Measurements from ENCODE around the gene TACC3. TPM values are rescaled to one million over a fixed set of nuclear protein-coding genes. Genes with fewer than 3 reads are reported as not detected.
A peak's percentile ranks its signal among the peaks of the same experiment; 100 is the strongest.

Gene TACC3
- total RNA-seq (10 to 100 TPM; 73.4 to 91.8 TPM), total RNA-seq (71.6 to 91.6 reads per million in 2 donors)

- Mint-ChIP-seq H3K4me3 (peak within 1 kb of the TSS; percentile 90), H3K36me3 (ENCODE audit: low read depth) (no peaks in the 10 kb centered on the region), H3K27ac (peak within 1 kb of the TSS; percentile 99), H3K4me1 (peaks cover 36% of the 10 kb centered on the region), H3K27me3 (no peaks in the 10 kb centered on the region)
- peak; percentile 87 for ATAC-seq
- DNase-seq = peak; percentile 90 to 96 (median 90)
- H3K9me3 ChIP-seq (ENCODE audit: control insufficient read depth, low read length, poor library complexity, severe bottlenecking) = no peaks in the 10 kb centered on the region
Observed at GRCh38 chr4:1721003-1721665, at the start of gene TACC3, which contains the start of gene TMEM129. TSS of gene TACC3 (plus strand) at chr4:1721521. CDS start at chr4:1723422, 1,901 bp downstream. TSS of gene TMEM129 (minus strand) at chr4:1721323. CDS start at chr4:1720837, 486 bp downstream.

GRCh38 chr4:1673671-1674070, 47.6 kb upstream of the TACC3 start:
- Mint-ChIP-seq H3K4me3 (no peak overlapping the region), H3K4me1 (peaks cover 3% of the 10 kb centered on the region), H3K27ac (no peak overlapping the region), H3K36me3 (ENCODE audit: low read depth) (peaks cover 2% of the 10 kb centered on the region), H3K27me3 (peaks cover 7% of the 10 kb centered on the region)
- H3K9me3 ChIP-seq (ENCODE audit: control insufficient read depth, low read length, poor library complexity, severe bottlenecking) = no peaks in the 10 kb centered on the region
- DNase-seq (no peak), ATAC-seq (no peak)

GRCh38 chr4:1674682-1675081, 46.6 kb upstream of the TACC3 start:
- Mint-ChIP-seq H3K4me1 (peaks cover 3% of the 10 kb centered on the region), H3K27ac (no peak overlapping the region), H3K27me3 (peaks cover 7% of the 10 kb centered on the region), H3K4me3 (no peak overlapping the region), H3K36me3 (ENCODE audit: low read depth) (peaks cover 2% of the 10 kb centered on the region)
- no peaks in the 10 kb centered on the region for H3K9me3 ChIP-seq (ENCODE audit: control insufficient read depth, low read length, poor library complexity, severe bottlenecking)
- DNase-seq (no peak), ATAC-seq (no peak)

GRCh38 chr4:1675136-1675801, 46.1 kb upstream of the TACC3 start:
- no peaks in the 10 kb centered on the region for H3K9me3 ChIP-seq (ENCODE audit: control insufficient read depth, low read length, poor library complexity, severe bottlenecking)
- DNase-seq (no peak), ATAC-seq (no peak)
- Mint-ChIP-seq H3K27me3 (peaks cover 7% of the 10 kb centered on the region), H3K36me3 (ENCODE audit: low read depth) (peaks cover 2% of the 10 kb centered on the region), H3K4me1 (peaks cover 3% of the 10 kb centered on the region), H3K4me3 (no peak overlapping the region), H3K27ac (no peak overlapping the region)

GRCh38 chr4:1675802-1676137, 45.6 kb upstream of the TACC3 start:
- Mint-ChIP-seq H3K27ac (no peak overlapping the region), H3K27me3 (peaks cover 7% of the 10 kb centered on the region), H3K4me3 (no peak overlapping the region), H3K4me1 (peaks cover 3% of the 10 kb centered on the region), H3K36me3 (ENCODE audit: low read depth) (peaks cover 2% of the 10 kb centered on the region)
- no peak for ATAC-seq
- no peaks in the 10 kb centered on the region for H3K9me3 ChIP-seq (ENCODE audit: control insufficient read depth, low read length, poor library complexity, severe bottlenecking)
- no peak for DNase-seq

GRCh38 chr4:1676605-1677525, 44.5 kb upstream of the TACC3 start:
- Mint-ChIP-seq H3K4me1 (peaks cover 3% of the 10 kb centered on the region), H3K27me3 (peaks cover 7% of the 10 kb centered on the region), H3K36me3 (ENCODE audit: low read depth) (peaks cover 2% of the 10 kb centered on the region), H3K27ac (peak overlapping the region; percentile 49), H3K4me3 (peak overlapping the region; percentile 36)
- no peak for ATAC-seq
- H3K9me3 ChIP-seq (ENCODE audit: control insufficient read depth, low read length, poor library complexity, severe bottlenecking) = no peaks in the 10 kb centered on the region
- no peak for DNase-seq

- Mint-ChIP-seq H3K4me1 (peaks cover 5% of the 10 kb centered on the region), H3K27me3 (peaks cover 7% of the 10 kb centered on the region), H3K27ac (peak overlapping the region; percentile 19), H3K4me3 (no peak overlapping the region), H3K36me3 (ENCODE audit: low read depth) (peaks cover 2% of the 10 kb centered on the region)
- no peaks in the 10 kb centered on the region for H3K9me3 ChIP-seq (ENCODE audit: control insufficient read depth, low read length, poor library complexity, severe bottlenecking)
- ATAC-seq (no peak), DNase-seq (no peak)
Observed at GRCh38 chr4:1678244-1678643, 43.1 kb upstream of the TACC3 start.

GRCh38 chr4:1682860-1683259, 38.5 kb upstream of the TACC3 start:
- Mint-ChIP-seq H3K27me3 (no peaks in the 10 kb centered on the region), H3K4me1 (peaks cover 9% of the 10 kb centered on the region), H3K4me3 (peak overlapping the region; percentile 89), H3K36me3 (ENCODE audit: low read depth) (no peaks in the 10 kb centered on the region), H3K27ac (peak overlapping the region; percentile 66)
- ATAC-seq (no peak), DNase-seq (no peak)
- H3K9me3 ChIP-seq (ENCODE audit: control insufficient read depth, low read length, poor library complexity, severe bottlenecking) = no peaks in the 10 kb centered on the region

GRCh38 chr4:1683261-1683735, 38.0 kb upstream of the TACC3 start:
- peak overlapping the region; percentile 89 for H3K4me3 Mint-ChIP-seq
- no peaks in the 10 kb centered on the region for H3K27me3 Mint-ChIP-seq
- ATAC-seq = no peak
- H3K4me1 Mint-ChIP-seq = peaks cover 9% of the 10 kb centered on the region
- peak overlapping the region; percentile 66 for H3K27ac Mint-ChIP-seq
- no peaks in the 10 kb centered on the region for H3K9me3 ChIP-seq (ENCODE audit: control insufficient read depth, low read length, poor library complexity, severe bottlenecking)
- DNase-seq = no peak
- no peaks in the 10 kb centered on the region for H3K36me3 Mint-ChIP-seq (ENCODE audit: low read depth)

GRCh38 chr4:1683736-1684505, 37.4 kb upstream of the TACC3 start, which contains the start of gene FAM53A:
TSS of gene FAM53A (minus strand) at chr4:1684313. CDS start at chr4:1668741, 15,572 bp downstream.
- peak; percentile 95 for ATAC-seq
- Mint-ChIP-seq H3K27ac (peak within 1 kb of the TSS; percentile 66), H3K4me1 (peaks cover 9% of the 10 kb centered on the region), H3K27me3 (no peaks in the 10 kb centered on the region), H3K36me3 (ENCODE audit: low read depth) (no peaks in the 10 kb centered on the region), H3K4me3 (peak within 1 kb of the TSS; percentile 89)
- DNase-seq = peak in 2 of 3 donors; percentile 90 to 95
- no peaks in the 10 kb centered on the region for H3K9me3 ChIP-seq (ENCODE audit: control insufficient read depth, low read length, poor library complexity, severe bottlenecking)

GRCh38 chr4:1684506-1685234, 36.7 kb upstream of the TACC3 start:
- no peak overlapping the region for H3K27ac Mint-ChIP-seq
- DNase-seq = peak in 1 of 3 donors; percentile 95
- H3K4me3 Mint-ChIP-seq = peak overlapping the region; percentile 65
- no peaks in the 10 kb centered on the region for H3K9me3 ChIP-seq (ENCODE audit: control insufficient read depth, low read length, poor library complexity, severe bottlenecking)
- H3K36me3 Mint-ChIP-seq (ENCODE audit: low read depth) = no peaks in the 10 kb centered on the region
- peaks cover 10% of the 10 kb centered on the region for H3K4me1 Mint-ChIP-seq
- no peak for ATAC-seq
- no peaks in the 10 kb centered on the region for H3K27me3 Mint-ChIP-seq

All from T-helper 17 cell (primary cell).